WTC11 (cell line): Measurements from ENCODE around the gene PPP1R27. TPM values are rescaled to one million over a fixed set of nuclear protein-coding genes. Genes with fewer than 3 reads are reported as not detected.

Experiments used
- ATAC-seq: fragments of 200-7000 bp; cut with Tn5 transposase; 2 replicates; pipeline ENCODE4 v1.10.0; 2021; ENCODE audit warnings: mild to moderate bottlenecking, moderate library complexity
- CTCF ChIA-PET: fragments of 300-600 bp; sonication (Branson Sonifier 250); formaldehyde crosslinking; loops from one replicate; lab custom pipeline; 2021; ENCODE audit warnings: antibody characterized with exemption; lab: Charles Lee
- POLR2A ChIA-PET: fragments of 350-600 bp; sonication (Branson Sonifier 250); formaldehyde crosslinking; loops from one replicate; lab custom pipeline; 2021; ENCODE audit warnings: antibody characterized with exemption; lab: Charles Lee
- DNase-seq: peaks from one replicate; pipeline ENCODE4 v3.0.0; 2021; ENCODE audit warnings: low spot score
- H3K27ac Mint-ChIP-seq: 2 replicates; pipeline ENCODE4 v1.8.0; 2021; ENCODE audit warnings: mixed read lengths
- H3K27me3 Mint-ChIP-seq: 2 replicates; pipeline ENCODE4 v1.8.0; 2021; ENCODE audit warnings: low read depth, mild to moderate bottlenecking, moderate library complexity, mixed read lengths
- H3K36me3 Mint-ChIP-seq: 2 replicates; pipeline ENCODE4 v1.8.0; 2021; ENCODE audit warnings: mixed read lengths
- H3K4me1 Mint-ChIP-seq: 2 replicates; pipeline ENCODE4 v1.8.0; 2022; ENCODE audit warnings: mixed read lengths
- H3K4me3 Mint-ChIP-seq: 2 replicates; pipeline ENCODE4 v1.8.0; 2021; ENCODE audit warnings: mild to moderate bottlenecking, moderate library complexity, mixed read lengths
- H3K9me3 Mint-ChIP-seq: 2 replicates; pipeline ENCODE4 v1.8.0; 2021; ENCODE audit warnings: mixed read lengths
- AFF4 ChIP-seq: sonication (generic); formaldehyde crosslinking; IDR thresholded peaks from 2 replicates; pipeline ENCODE4 v1.8.1; 2023; ENCODE audit warnings: mild to moderate bottlenecking, missing genetic modification reagents, borderline replicate concordance
- ATF3 ChIP-seq: sonication (generic); formaldehyde crosslinking; conservative IDR thresholded peaks from 2 replicates; pipeline ENCODE4 v1.8.1; 2022; ENCODE audit warnings: mild to moderate bottlenecking, missing genetic modification reagents
- CREB1 ChIP-seq: sonication (generic); formaldehyde crosslinking; IDR thresholded peaks from 2 replicates; pipeline ENCODE4 v1.8.0; 2023; ENCODE audit warnings: mild to moderate bottlenecking, missing genetic modification reagents
- FOXK1 ChIP-seq: sonication (generic); formaldehyde crosslinking; IDR thresholded peaks from 2 replicates; pipeline ENCODE4 v1.8.0; 2022; ENCODE audit warnings: mild to moderate bottlenecking, moderate library complexity, missing genetic modification reagents
- GRHL2 ChIP-seq: fragments of 250-450 bp; sonication (Bioruptor Pico); IDR thresholded peaks from 2 replicates; pipeline ENCODE4 v1.8.0; 2022; ENCODE audit warnings: mild to moderate bottlenecking, moderate library complexity; ENCODE audit not compliant: insufficient replicate concordance, severe bottlenecking
- HMGA2 ChIP-seq: fragments of 250-450 bp; sonication (Bioruptor Pico); IDR thresholded peaks from 2 replicates; pipeline ENCODE4 v1.4.0; 2021; ENCODE audit warnings: mild to moderate bottlenecking, moderate library complexity
- IRF2 ChIP-seq: sonication (generic); formaldehyde crosslinking; IDR thresholded peaks from 2 replicates; pipeline ENCODE4 v1.8.0; 2022; ENCODE audit warnings: low read depth, missing genetic modification reagents, borderline replicate concordance
- JUN ChIP-seq: sonication (generic); formaldehyde crosslinking; IDR thresholded peaks from 2 replicates; pipeline ENCODE4 v1.8.0; 2023; ENCODE audit warnings: mild to moderate bottlenecking, missing genetic modification reagents
- MXD4 ChIP-seq: fragments of 250-450 bp; sonication (Bioruptor Pico); IDR thresholded peaks from 2 replicates; pipeline ENCODE4 v1.8.0; 2021; ENCODE audit warnings: mild to moderate bottlenecking, moderate library complexity, borderline replicate concordance
- NFE2L1 ChIP-seq: sonication (generic); formaldehyde crosslinking; IDR thresholded peaks from 2 replicates; pipeline ENCODE4 v1.8.1; 2023; ENCODE audit warnings: missing genetic modification reagents
- NR1H2 ChIP-seq: sonication (generic); formaldehyde crosslinking; IDR thresholded peaks from 2 replicates; pipeline ENCODE4 v1.9.0; 2021; ENCODE audit warnings: mild to moderate bottlenecking, moderate library complexity, missing genetic modification reagents
- OVOL2 ChIP-seq: fragments of 250-450 bp; sonication (Bioruptor Pico); IDR thresholded peaks from 2 replicates; pipeline ENCODE4 v1.9.0; 2021; ENCODE audit warnings: mild to moderate bottlenecking, borderline replicate concordance
- PRRX2 ChIP-seq: fragments of 250-450 bp; sonication (Bioruptor Pico); IDR thresholded peaks from 2 replicates; pipeline ENCODE4 v1.8.0; 2021; ENCODE audit warnings: mild to moderate bottlenecking
- RELA ChIP-seq: sonication (generic); formaldehyde crosslinking; IDR thresholded peaks from 2 replicates; pipeline ENCODE4 v1.8.1; 2022; ENCODE audit warnings: missing genetic modification reagents, mild to moderate bottlenecking, borderline replicate concordance
- RORB ChIP-seq: fragments of 250-450 bp; sonication (Bioruptor Pico); IDR thresholded peaks from 2 replicates; pipeline ENCODE4 v1.9.0; 2021; ENCODE audit warnings: mild to moderate bottlenecking
- ZBTB43 ChIP-seq: sonication (generic); formaldehyde crosslinking; IDR thresholded peaks from 2 replicates; pipeline ENCODE4 v1.8.1; 2023; ENCODE audit warnings: mild to moderate bottlenecking, missing genetic modification reagents
- ZNF121 ChIP-seq: sonication (generic); formaldehyde crosslinking; IDR thresholded peaks from 2 replicates; pipeline ENCODE4 v1.8.0; 2023; ENCODE audit warnings: missing genetic modification reagents
- ZNF317 ChIP-seq: sonication (generic); formaldehyde crosslinking; IDR thresholded peaks from 2 replicates; pipeline ENCODE4 v1.8.1; 2023; ENCODE audit warnings: low read depth, mild to moderate bottlenecking, moderate library complexity, missing genetic modification reagents, borderline replicate concordance
- ZNF416 ChIP-seq: fragments of 250-450 bp; sonication (Bioruptor Pico); IDR thresholded peaks from 2 replicates; pipeline ENCODE4 v1.9.0; 2021; ENCODE audit warnings: mild to moderate bottlenecking, inconsistent platforms
- ZNF671 ChIP-seq: fragments of 250-450 bp; sonication (Bioruptor Pico); IDR thresholded peaks from 2 replicates; pipeline ENCODE4 v1.8.0; 2021; ENCODE audit warnings: mild to moderate bottlenecking
- total RNA-seq: library from RNA; stranded (reverse); gene quantifications from 3 replicates; pipeline ENCODE4 v1.2.3, GENCODE V29; 2021
- TF ChIP-seq, protein P1 (sequence below): sonication (generic); formaldehyde crosslinking; IDR thresholded peaks from 2 replicates; pipeline ENCODE4 v1.8.1; 2022; ENCODE audit warnings: mild to moderate bottlenecking, missing genetic modification reagents, moderate library complexity, borderline replicate concordance
- TF ChIP-seq, protein P2 (sequence below): sonication (generic); formaldehyde crosslinking; IDR thresholded peaks from 2 replicates; pipeline ENCODE4 v1.8.1; 2023; ENCODE audit warnings: mild to moderate bottlenecking, missing genetic modification reagents, moderate library complexity
- TF ChIP-seq, protein P3 (sequence below): fragments of 250-450 bp; sonication (Bioruptor Pico); IDR thresholded peaks from 2 replicates; pipeline ENCODE4 v1.9.0; 2021; ENCODE audit warnings: mild to moderate bottlenecking, borderline replicate concordance

PPP1R27 gene
- total RNA-seq, 1 experiment from 2014 or later = not detected

DNA sequence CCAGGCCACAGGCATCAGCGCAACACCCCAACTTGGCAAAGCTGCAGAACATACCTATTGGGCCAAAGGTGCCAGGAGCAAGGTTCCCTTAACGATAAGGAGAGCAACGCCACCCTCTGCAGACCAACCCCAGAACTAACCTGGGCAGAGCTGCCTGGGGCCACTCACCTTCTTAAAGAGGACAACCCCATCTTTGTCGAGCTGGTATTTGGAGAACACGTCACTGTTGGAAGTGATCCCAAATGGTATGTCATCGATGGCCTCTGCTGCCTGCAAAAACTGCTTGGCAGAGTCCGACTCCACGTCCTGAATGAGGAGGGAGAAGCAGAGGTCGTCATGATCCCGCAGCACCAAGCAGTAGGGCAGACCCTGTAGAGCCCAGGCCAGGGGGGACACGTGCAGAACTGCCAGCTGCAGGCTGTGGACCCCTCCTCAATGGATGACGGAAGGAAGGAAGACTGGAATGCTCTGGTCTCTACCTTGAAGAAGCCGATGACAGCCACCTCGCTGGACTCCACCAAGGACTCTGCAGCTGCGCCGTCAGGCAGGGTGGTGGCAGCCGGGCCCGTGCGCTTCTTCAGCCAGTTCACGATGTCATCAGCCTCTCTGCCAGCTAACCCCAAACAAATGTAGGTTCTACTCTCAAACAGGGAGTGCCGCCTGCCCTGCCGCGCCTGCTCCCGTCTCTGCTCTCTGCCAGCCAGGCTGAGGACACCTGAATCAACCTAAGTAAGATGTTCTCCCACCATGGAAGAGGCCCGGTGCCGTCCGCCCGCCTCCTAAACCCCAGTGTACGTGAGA, 20.3 kb upstream of the PPP1R27 start:
- no peaks in the 10 kb centered on the region for H3K9me3 Mint-ChIP-seq
- H3K4me3 Mint-ChIP-seq = no peak overlapping the region
- ChIA-PET POLR2A (interaction anchor here (0.6 kb wide), 1 partner anchor 129 kb away, joined by 3 read pairs; no protein-coding TSS in a partner anchor), CTCF (interaction anchor here (0.5 to 1.5 kb wide), 12 partner anchors 12 to 167 kb away, joined by 3 to 6 read pairs (median 4); partner anchors contain the start of genes CENPX, MCRIP1 and MRPL12)
- TF ChIP-seq GRHL2 = no peak
- no peak for TF ChIP-seq MXD4 (CRISPR knock-in tag)
- no peak for TF ChIP-seq CREB1 (CRISPR knock-in tag)
- TF ChIP-seq, protein P1, sequence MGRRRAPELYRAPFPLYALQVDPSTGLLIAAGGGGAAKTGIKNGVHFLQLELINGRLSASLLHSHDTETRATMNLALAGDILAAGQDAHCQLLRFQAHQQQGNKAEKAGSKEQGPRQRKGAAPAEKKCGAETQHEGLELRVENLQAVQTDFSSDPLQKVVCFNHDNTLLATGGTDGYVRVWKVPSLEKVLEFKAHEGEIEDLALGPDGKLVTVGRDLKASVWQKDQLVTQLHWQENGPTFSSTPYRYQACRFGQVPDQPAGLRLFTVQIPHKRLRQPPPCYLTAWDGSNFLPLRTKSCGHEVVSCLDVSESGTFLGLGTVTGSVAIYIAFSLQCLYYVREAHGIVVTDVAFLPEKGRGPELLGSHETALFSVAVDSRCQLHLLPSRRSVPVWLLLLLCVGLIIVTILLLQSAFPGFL (CRISPR knock-in tag) = no peak
- TF ChIP-seq JUN = no peak
- TF ChIP-seq ATF3 (CRISPR knock-in tag) = no peak
- TF ChIP-seq HMGA2 (CRISPR knock-in tag) = no peak
- no peak for TF ChIP-seq ZNF416 (CRISPR knock-in tag)
- TF ChIP-seq NR1H2 = no peak
- TF ChIP-seq ZBTB43 = no peak
- no peak for TF ChIP-seq PRRX2 (CRISPR knock-in tag)
- TF ChIP-seq IRF2 = no peak
- TF ChIP-seq, protein P2, sequence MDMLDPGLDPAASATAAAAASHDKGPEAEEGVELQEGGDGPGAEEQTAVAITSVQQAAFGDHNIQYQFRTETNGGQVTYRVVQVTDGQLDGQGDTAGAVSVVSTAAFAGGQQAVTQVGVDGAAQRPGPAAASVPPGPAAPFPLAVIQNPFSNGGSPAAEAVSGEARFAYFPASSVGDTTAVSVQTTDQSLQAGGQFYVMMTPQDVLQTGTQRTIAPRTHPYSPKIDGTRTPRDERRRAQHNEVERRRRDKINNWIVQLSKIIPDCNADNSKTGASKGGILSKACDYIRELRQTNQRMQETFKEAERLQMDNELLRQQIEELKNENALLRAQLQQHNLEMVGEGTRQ (CRISPR knock-in tag) = no peak
- no peak for TF ChIP-seq ZNF121 (CRISPR knock-in tag)
- TF ChIP-seq RELA (CRISPR knock-in tag) = no peak
- no peak for TF ChIP-seq ZNF317 (CRISPR knock-in tag)
- peaks cover 57% of the 10 kb centered on the region for H3K36me3 Mint-ChIP-seq
- ATAC-seq = peak; percentile 66
- no peak overlapping the region for H3K27ac Mint-ChIP-seq
- no peaks in the 10 kb centered on the region for H3K27me3 Mint-ChIP-seq
- DNase-seq = no peak
- peaks cover 7% of the 10 kb centered on the region for H3K4me1 Mint-ChIP-seq

- Mint-ChIP-seq H3K27ac (no peak overlapping the region), H3K4me1 (no peaks in the 10 kb centered on the region), H3K9me3 (no peaks in the 10 kb centered on the region), H3K4me3 (no peak overlapping the region), H3K36me3 (peaks cover 47% of the 10 kb centered on the region), H3K27me3 (no peaks in the 10 kb centered on the region)
- POLR2A ChIA-PET = no interaction called here
- DNase-seq (no peak), ATAC-seq (no peak)
- CTCF ChIA-PET = no interaction called here
- TF ChIP-seq ZNF671 (CRISPR knock-in tag) = no peak
- no peak for TF ChIP-seq RORB
- TF ChIP-seq AFF4 (CRISPR knock-in tag) = no peak
- no peak for TF ChIP-seq FOXK1 (CRISPR knock-in tag)
- TF ChIP-seq OVOL2 (CRISPR knock-in tag) = no peak
- TF ChIP-seq, protein P3, sequence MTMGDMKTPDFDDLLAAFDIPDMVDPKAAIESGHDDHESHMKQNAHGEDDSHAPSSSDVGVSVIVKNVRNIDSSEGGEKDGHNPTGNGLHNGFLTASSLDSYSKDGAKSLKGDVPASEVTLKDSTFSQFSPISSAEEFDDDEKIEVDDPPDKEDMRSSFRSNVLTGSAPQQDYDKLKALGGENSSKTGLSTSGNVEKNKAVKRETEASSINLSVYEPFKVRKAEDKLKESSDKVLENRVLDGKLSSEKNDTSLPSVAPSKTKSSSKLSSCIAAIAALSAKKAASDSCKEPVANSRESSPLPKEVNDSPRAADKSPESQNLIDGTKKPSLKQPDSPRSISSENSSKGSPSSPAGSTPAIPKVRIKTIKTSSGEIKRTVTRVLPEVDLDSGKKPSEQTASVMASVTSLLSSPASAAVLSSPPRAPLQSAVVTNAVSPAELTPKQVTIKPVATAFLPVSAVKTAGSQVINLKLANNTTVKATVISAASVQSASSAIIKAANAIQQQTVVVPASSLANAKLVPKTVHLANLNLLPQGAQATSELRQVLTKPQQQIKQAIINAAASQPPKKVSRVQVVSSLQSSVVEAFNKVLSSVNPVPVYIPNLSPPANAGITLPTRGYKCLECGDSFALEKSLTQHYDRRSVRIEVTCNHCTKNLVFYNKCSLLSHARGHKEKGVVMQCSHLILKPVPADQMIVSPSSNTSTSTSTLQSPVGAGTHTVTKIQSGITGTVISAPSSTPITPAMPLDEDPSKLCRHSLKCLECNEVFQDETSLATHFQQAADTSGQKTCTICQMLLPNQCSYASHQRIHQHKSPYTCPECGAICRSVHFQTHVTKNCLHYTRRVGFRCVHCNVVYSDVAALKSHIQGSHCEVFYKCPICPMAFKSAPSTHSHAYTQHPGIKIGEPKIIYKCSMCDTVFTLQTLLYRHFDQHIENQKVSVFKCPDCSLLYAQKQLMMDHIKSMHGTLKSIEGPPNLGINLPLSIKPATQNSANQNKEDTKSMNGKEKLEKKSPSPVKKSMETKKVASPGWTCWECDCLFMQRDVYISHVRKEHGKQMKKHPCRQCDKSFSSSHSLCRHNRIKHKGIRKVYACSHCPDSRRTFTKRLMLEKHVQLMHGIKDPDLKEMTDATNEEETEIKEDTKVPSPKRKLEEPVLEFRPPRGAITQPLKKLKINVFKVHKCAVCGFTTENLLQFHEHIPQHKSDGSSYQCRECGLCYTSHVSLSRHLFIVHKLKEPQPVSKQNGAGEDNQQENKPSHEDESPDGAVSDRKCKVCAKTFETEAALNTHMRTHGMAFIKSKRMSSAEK = no peak
- TF ChIP-seq NFE2L1 (CRISPR knock-in tag) = no peak
Measured at GRCh38 chr17:81852237-81852636, 17.4 kb upstream of the PPP1R27 start.
